Epidermal melanocyte (primary cell): ENCODE measurements around the gene FKBP4.
A peak's percentile ranks its signal among the peaks of the same experiment; 100 is the strongest.

Experiments
- DNase-seq: peaks from one replicate; pipeline ENCODE4 v3.0.0; 2011; ENCODE audit warnings: low spot score; ENCODE audit not compliant: insufficient read length

Gene FKBP4

GRCh38 chr12:2844786-2845185 is 50.0 kb downstream of the FKBP4 start:
- DNase-seq: no peak

- no peak for DNase-seq
Observed at GRCh38 chr12:2845280-2845679, 50.5 kb downstream of the FKBP4 start.

GRCh38 chr12:2851931-2852330 is 57.2 kb downstream of the FKBP4 start:
- no peak for DNase-seq

GRCh38 chr12:2853626-2854025 is 58.9 kb downstream of the FKBP4 start:
- DNase-seq: peak; percentile 88
